ENCODE results near the gene ACAD11. TPM values are rescaled to one million over a fixed set of nuclear protein-coding genes. Genes with fewer than 3 reads are reported as not detected.

Gene ACAD11
- total RNA-seq, 1 donor from 2014 or later, result 21.8 TPM

GRCh38 chr3:132521901-132522300 lies 137.7 kb downstream of the ACAD11 start:
- Mint-ChIP-seq H3K4me1 (no peaks in the 10 kb centered on the region), H3K4me3 (no peak overlapping the region), H3K36me3 (peaks cover 48% of the 10 kb centered on the region), H3K9me3 (peaks cover 3% of the 10 kb centered on the region), H3K27ac (no peak overlapping the region), H3K27me3 (ENCODE audit: low read depth) (no peaks in the 10 kb centered on the region)
- TF ChIP-seq CTCF (IDR thresholded peaks at IDR 0.05; ENCODE audit: unreplicated experiment), result no peak
- DNase-seq (ENCODE audit: low spot score in 2 of 2, unreplicated experiment in 2 of 2), result no peak

DNA sequence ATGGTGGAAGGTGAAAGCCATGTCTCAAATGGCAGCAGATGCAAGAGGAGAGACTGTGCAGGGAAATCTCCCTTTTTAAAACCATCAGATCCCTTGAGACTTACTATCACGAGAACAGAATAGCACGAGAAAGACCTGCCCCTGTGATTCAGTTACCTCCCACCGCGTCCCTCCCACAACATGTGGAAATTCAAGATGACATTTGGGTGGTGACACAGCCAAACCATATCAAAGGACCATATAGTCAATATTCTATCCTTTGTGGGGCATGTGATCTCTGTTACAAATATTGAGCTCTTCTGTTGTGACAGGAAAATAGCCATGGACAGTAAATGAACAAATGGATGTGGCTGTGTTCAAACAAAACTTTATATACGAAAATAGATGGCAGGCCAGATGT lies 139.7 kb downstream of the ACAD11 start:
- Mint-ChIP-seq H3K4me3 (no peak overlapping the region), H3K36me3 (peaks cover 45% of the 10 kb centered on the region), H3K27ac (no peak overlapping the region), H3K9me3 (peaks cover 3% of the 10 kb centered on the region), H3K27me3 (ENCODE audit: low read depth) (no peaks in the 10 kb centered on the region), H3K4me1 (no peaks in the 10 kb centered on the region)
- DNase-seq (ENCODE audit: low spot score in 2 of 2, unreplicated experiment in 2 of 2), result no peak
- TF ChIP-seq CTCF (IDR thresholded peaks at IDR 0.05; ENCODE audit: unreplicated experiment), result no peak

- no peaks in the 10 kb centered on the region for H3K27me3 Mint-ChIP-seq (ENCODE audit: low read depth)
- H3K36me3 Mint-ChIP-seq, result peaks cover 42% of the 10 kb centered on the region
- no peak for DNase-seq (ENCODE audit: low spot score in 2 of 2, unreplicated experiment in 2 of 2)
- H3K4me1 Mint-ChIP-seq, result no peaks in the 10 kb centered on the region
- no peak overlapping the region for H3K4me3 Mint-ChIP-seq
- H3K9me3 Mint-ChIP-seq, result peaks cover 3% of the 10 kb centered on the region
- TF ChIP-seq CTCF (IDR thresholded peaks at IDR 0.05; ENCODE audit: unreplicated experiment), result no peak
- no peak overlapping the region for H3K27ac Mint-ChIP-seq
These were observed 142.3 kb downstream of the ACAD11 start for GRCh38 chr3:132517311-132517710.

- H3K27me3 Mint-ChIP-seq (ENCODE audit: low read depth), result no peaks in the 10 kb centered on the region
- H3K36me3 Mint-ChIP-seq, result peaks cover 51% of the 10 kb centered on the region
- no peak for TF ChIP-seq CTCF (IDR thresholded peaks at IDR 0.05; ENCODE audit: unreplicated experiment)
- H3K27ac Mint-ChIP-seq, result no peak overlapping the region
- H3K4me1 Mint-ChIP-seq, result no peaks in the 10 kb centered on the region
- H3K4me3 Mint-ChIP-seq, result no peak overlapping the region
- H3K9me3 Mint-ChIP-seq, result peaks cover 2% of the 10 kb centered on the region
- no peak for DNase-seq (ENCODE audit: low spot score in 2 of 2, unreplicated experiment in 2 of 2)
These were observed 146.6 kb downstream of the ACAD11 start for GRCh38 chr3:132513057-132513456.

DNA sequence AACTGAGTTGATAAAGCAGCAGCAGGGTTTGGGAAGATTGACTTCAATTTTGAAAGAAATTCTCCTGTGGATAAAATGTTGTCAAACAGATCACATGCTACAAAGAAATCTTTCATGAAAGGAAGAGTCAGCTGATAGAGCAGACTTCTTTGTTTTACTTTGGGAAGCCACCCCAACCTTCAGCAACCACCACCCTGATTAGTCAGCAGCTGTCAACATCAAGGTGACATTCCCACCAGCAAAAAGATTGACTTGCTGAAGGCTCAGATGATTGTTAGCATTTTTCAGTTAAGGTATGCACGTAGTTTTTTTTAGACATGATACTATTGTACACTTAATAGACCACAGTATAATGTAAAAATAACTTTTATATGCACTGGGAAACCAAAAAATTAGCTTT lies 150.1 kb downstream of the ACAD11 start:
- Mint-ChIP-seq H3K9me3 (no peaks in the 10 kb centered on the region), H3K4me3 (no peak overlapping the region), H3K36me3 (peaks cover 50% of the 10 kb centered on the region), H3K27ac (no peak overlapping the region), H3K4me1 (no peaks in the 10 kb centered on the region), H3K27me3 (ENCODE audit: low read depth) (no peaks in the 10 kb centered on the region)
- TF ChIP-seq CTCF (IDR thresholded peaks at IDR 0.05; ENCODE audit: unreplicated experiment), result no peak
- DNase-seq (ENCODE audit: low spot score in 2 of 2, unreplicated experiment in 2 of 2), result no peak

DNA sequence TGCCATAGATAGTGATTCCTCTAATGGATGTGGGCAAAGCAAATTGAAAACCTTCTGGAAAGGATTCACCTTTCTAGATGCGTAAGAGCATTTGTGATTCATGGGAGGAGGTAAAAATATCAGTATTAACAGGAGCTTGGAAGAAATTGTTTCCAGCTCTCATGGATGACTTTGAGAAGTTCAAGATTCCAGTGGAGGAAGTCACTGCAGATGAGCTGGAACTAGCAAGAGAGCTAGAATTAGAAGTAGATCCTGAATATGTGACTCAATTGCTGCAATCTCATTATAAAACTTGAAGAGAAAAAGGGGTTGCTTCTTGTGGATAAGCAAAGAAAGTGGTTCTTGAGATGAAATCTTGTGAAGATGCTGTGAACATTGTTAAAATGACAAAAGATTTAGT lies 150.5 kb downstream of the ACAD11 start:
- Mint-ChIP-seq H3K4me1 (no peaks in the 10 kb centered on the region), H3K27ac (no peak overlapping the region), H3K4me3 (no peak overlapping the region), H3K36me3 (peaks cover 48% of the 10 kb centered on the region), H3K9me3 (no peaks in the 10 kb centered on the region), H3K27me3 (ENCODE audit: low read depth) (no peaks in the 10 kb centered on the region)
- TF ChIP-seq CTCF (IDR thresholded peaks at IDR 0.05; ENCODE audit: unreplicated experiment), result no peak
- DNase-seq (ENCODE audit: low spot score in 2 of 2, unreplicated experiment in 2 of 2), result no peak

All from mesothelial cell of epicardium (in vitro differentiated cells).